Measurements from ENCODE around the gene LRP1B. TPM values are rescaled to one million over a fixed set of nuclear protein-coding genes. Genes with fewer than 3 reads are reported as not detected.
A peak's percentile ranks its signal among the peaks of the same experiment; 100 is the strongest.

LRP1B gene
- polyA plus RNA-seq, 6 donors from 2014 or later, result not detected

GRCh38 chr2:141778315-141778835 lies 352.4 kb downstream of the LRP1B start:
- no peaks in the 10 kb centered on the region for H3K27me3 Mint-ChIP-seq
- no peak for ATAC-seq (ENCODE audit: low read depth in 2 of 2)
- H3K4me3 Mint-ChIP-seq, result no peak overlapping the region

DNA sequence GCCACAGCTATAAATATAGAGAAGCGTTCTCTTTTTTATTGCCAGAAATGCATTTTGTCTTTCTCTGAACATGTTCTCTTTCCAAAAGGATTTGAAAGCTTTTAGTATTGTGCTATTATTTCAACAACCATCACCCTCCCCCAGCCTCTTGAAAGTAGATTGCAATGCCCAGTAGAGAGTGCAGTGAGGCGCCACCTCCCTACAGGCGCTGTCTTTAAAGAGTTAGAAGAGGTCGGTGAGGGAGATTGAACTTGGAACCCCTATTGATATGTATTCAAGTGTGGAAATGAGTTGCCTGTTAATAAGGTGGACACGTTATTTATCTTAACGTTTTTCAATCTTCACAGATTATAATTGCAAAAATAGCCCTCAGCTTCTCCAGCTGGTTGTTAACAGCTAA lies 360.3 kb downstream of the LRP1B start:
- ATAC-seq (ENCODE audit: low read depth in 2 of 2) (no peak), DNase-seq (no peak)
- H3K27me3 Mint-ChIP-seq, result no peaks in the 10 kb centered on the region
- H3K27ac Mint-ChIP-seq, result no peak overlapping the region
- peaks cover 0 to 2% (median 0%) of the 10 kb centered on the region in 7 donors for H3K9me3 Mint-ChIP-seq
- H3K4me3 Mint-ChIP-seq, result no peak overlapping the region
- no peaks in the 10 kb centered on the region for H3K36me3 Mint-ChIP-seq
- H3K4me1 Mint-ChIP-seq, result no peaks in the 10 kb centered on the region

More at GRCh38 chr2:141778315-141778835, 352.4 kb downstream of the LRP1B start:
- Mint-ChIP-seq H3K9me3 (peaks cover 0 to 4% (median 0%) of the 10 kb centered on the region in 7 donors), H3K27ac (no peak overlapping the region), H3K36me3 (no peaks in the 10 kb centered on the region), H3K4me1 (no peaks in the 10 kb centered on the region)
- no peak for DNase-seq

GRCh38 chr2:141767691-141768090 lies 363.1 kb downstream of the LRP1B start:
- Mint-ChIP-seq H3K4me3 (no peak overlapping the region), H3K9me3 (no peaks in the 10 kb centered on the region), H3K4me1 (no peaks in the 10 kb centered on the region), H3K27me3 (no peaks in the 10 kb centered on the region), H3K36me3 (no peaks in the 10 kb centered on the region), H3K27ac (no peak overlapping the region)
- no peak for ATAC-seq (ENCODE audit: low read depth in 2 of 2)
- no peak for DNase-seq

DNA sequence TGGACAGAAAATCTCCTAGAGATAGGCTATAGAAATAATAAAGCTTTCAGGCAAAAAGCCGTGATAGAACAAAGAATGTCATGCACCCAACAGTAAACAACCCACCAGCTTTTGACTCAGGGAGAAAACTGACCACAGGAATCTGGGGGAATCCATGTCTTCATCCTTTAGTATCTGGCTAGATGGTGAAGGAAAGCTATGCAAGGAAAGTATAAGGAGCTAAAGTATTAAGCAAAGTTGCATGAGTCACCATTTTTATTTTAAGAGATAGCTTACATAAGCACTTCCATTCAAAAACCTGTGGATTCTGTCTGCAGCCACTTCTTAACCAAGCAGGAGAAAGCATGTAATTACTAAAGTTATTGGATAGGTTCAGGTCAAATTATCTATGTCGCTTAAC lies 363.8 kb downstream of the LRP1B start:
- no peak for ATAC-seq (ENCODE audit: low read depth in 2 of 2)
- no peaks in the 10 kb centered on the region for H3K36me3 Mint-ChIP-seq

GRCh38 chr2:141766225-141766624 lies 364.6 kb downstream of the LRP1B start:
- H3K9me3 Mint-ChIP-seq, result no peaks in the 10 kb centered on the region
- no peaks in the 10 kb centered on the region for H3K36me3 Mint-ChIP-seq
- H3K27ac Mint-ChIP-seq, result no peak overlapping the region
- ATAC-seq (ENCODE audit: low read depth in 2 of 2) (no peak), DNase-seq (no peak)
- no peaks in the 10 kb centered on the region for H3K4me1 Mint-ChIP-seq
- no peaks in the 10 kb centered on the region for H3K27me3 Mint-ChIP-seq
- no peak overlapping the region for H3K4me3 Mint-ChIP-seq

More for the DNA sequence above, 363.8 kb downstream of the LRP1B start:
- Mint-ChIP-seq H3K4me1 (no peaks in the 10 kb centered on the region), H3K4me3 (no peak overlapping the region), H3K27ac (no peak overlapping the region), H3K27me3 (no peaks in the 10 kb centered on the region), H3K9me3 (no peaks in the 10 kb centered on the region)
- no peak for DNase-seq

- DNase-seq, result no peak
- H3K36me3 Mint-ChIP-seq, result no peaks in the 10 kb centered on the region
- H3K27ac Mint-ChIP-seq, result no peak overlapping the region
- H3K27me3 Mint-ChIP-seq, result no peaks in the 10 kb centered on the region
- peaks cover 0 to 4% (median 0%) of the 10 kb centered on the region in 7 donors for H3K9me3 Mint-ChIP-seq
- ATAC-seq (ENCODE audit: low read depth in 2 of 2), result no peak
- H3K4me1 Mint-ChIP-seq, result no peaks in the 10 kb centered on the region
- H3K4me3 Mint-ChIP-seq, result no peak overlapping the region
These were observed 382.2 kb downstream of the LRP1B start for GRCh38 chr2:141748616-141749015.

DNA sequence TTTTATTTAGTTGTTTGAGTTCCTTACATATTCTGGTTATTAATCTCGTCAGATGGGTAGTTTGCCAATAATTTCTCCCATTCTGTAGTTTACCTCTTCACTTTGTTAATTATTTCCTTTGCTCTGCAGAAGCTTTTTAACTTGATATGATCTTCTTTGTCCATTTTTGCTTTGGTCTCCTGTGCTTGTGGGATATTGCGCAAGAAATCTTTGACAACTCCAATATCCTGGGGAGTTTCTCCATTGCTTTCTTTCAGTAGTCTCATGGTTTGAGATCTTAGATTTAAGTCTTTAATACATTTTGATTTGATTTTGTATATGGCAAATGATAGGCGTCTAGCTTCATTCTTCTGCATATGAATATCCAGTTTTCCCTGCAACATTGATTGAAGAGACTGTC lies 389.2 kb downstream of the LRP1B start:
- no peak overlapping the region for H3K4me3 Mint-ChIP-seq
- DNase-seq (no peak), ATAC-seq (ENCODE audit: low read depth in 2 of 2) (no peak)
- no peaks in the 10 kb centered on the region for H3K4me1 Mint-ChIP-seq
- H3K27ac Mint-ChIP-seq, result no peak overlapping the region
- no peaks in the 10 kb centered on the region for H3K27me3 Mint-ChIP-seq
- peaks cover 0 to 7% (median 0%) of the 10 kb centered on the region in 7 donors for H3K9me3 Mint-ChIP-seq
- no peaks in the 10 kb centered on the region for H3K36me3 Mint-ChIP-seq

- no peaks in the 10 kb centered on the region for H3K36me3 Mint-ChIP-seq
- DNase-seq, result no peak
- ATAC-seq (ENCODE audit: low read depth in 2 of 2), result no peak
- no peaks in the 10 kb centered on the region for H3K27me3 Mint-ChIP-seq
- H3K9me3 Mint-ChIP-seq, result peaks cover 0 to 5% (median 0%) of the 10 kb centered on the region in 7 donors
- H3K4me3 Mint-ChIP-seq, result no peak overlapping the region
- H3K4me1 Mint-ChIP-seq, result no peaks in the 10 kb centered on the region
- no peak overlapping the region for H3K27ac Mint-ChIP-seq
These were observed 393.1 kb downstream of the LRP1B start for GRCh38 chr2:141737492-141738255.

- Mint-ChIP-seq H3K27ac (peak overlapping the region in 1 of 6 donors; percentile 22), H3K4me3 (no peak overlapping the region), H3K36me3 (no peaks in the 10 kb centered on the region), H3K27me3 (no peaks in the 10 kb centered on the region), H3K4me1 (no peaks in the 10 kb centered on the region), H3K9me3 (peaks cover 0 to 6% (median 0%) of the 10 kb centered on the region in 7 donors)
- no peak for DNase-seq
- no peak for ATAC-seq (ENCODE audit: low read depth in 2 of 2)
These were observed 394.4 kb downstream of the LRP1B start for GRCh38 chr2:141736466-141736865.

- H3K9me3 Mint-ChIP-seq, result peaks cover 0 to 6% (median 0%) of the 10 kb centered on the region in 7 donors
- H3K27ac Mint-ChIP-seq, result no peak overlapping the region
- ATAC-seq (ENCODE audit: low read depth in 2 of 2) (no peak), DNase-seq (no peak)
- no peaks in the 10 kb centered on the region for H3K4me1 Mint-ChIP-seq
- no peaks in the 10 kb centered on the region for H3K36me3 Mint-ChIP-seq
- H3K27me3 Mint-ChIP-seq, result no peaks in the 10 kb centered on the region
- no peak overlapping the region for H3K4me3 Mint-ChIP-seq
These were observed 401.9 kb downstream of the LRP1B start for GRCh38 chr2:141728886-141729285.

GRCh38 chr2:141728142-141728541 lies 402.7 kb downstream of the LRP1B start:
- ATAC-seq (ENCODE audit: low read depth in 2 of 2), result no peak
- H3K4me3 Mint-ChIP-seq, result no peak overlapping the region

DNA sequence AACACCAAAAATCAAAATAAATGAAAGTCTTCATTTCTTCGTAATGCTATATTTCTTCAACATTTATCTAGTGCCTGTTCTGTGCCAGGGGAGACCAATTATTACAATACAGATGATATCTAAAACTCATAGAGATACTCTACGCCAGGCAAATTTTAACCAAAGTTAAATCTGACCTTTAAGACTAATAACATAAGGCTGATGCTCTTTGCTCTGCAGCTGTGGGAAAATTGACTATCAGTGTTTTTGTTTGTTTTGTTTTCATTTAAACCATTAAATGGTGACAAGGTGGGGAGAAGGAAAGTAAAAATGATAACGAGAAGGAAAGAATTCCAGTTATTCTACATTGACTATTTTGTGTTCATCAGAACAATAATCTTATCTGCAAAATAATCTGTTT lies 406.4 kb downstream of the LRP1B start:
- ATAC-seq (ENCODE audit: low read depth in 2 of 2), result no peak
- Mint-ChIP-seq H3K4me1 (no peaks in the 10 kb centered on the region), H3K27me3 (no peaks in the 10 kb centered on the region), H3K9me3 (peaks cover 0 to 2% (median 0%) of the 10 kb centered on the region in 7 donors), H3K36me3 (no peaks in the 10 kb centered on the region), H3K4me3 (no peak overlapping the region), H3K27ac (no peak overlapping the region)
- no peak for DNase-seq

More at GRCh38 chr2:141728142-141728541, 402.7 kb downstream of the LRP1B start:
- Mint-ChIP-seq H3K36me3 (no peaks in the 10 kb centered on the region), H3K27ac (no peak overlapping the region), H3K9me3 (peaks cover 0 to 6% (median 0%) of the 10 kb centered on the region in 7 donors), H3K4me1 (no peaks in the 10 kb centered on the region), H3K27me3 (no peaks in the 10 kb centered on the region)
- DNase-seq, result no peak

DNA sequence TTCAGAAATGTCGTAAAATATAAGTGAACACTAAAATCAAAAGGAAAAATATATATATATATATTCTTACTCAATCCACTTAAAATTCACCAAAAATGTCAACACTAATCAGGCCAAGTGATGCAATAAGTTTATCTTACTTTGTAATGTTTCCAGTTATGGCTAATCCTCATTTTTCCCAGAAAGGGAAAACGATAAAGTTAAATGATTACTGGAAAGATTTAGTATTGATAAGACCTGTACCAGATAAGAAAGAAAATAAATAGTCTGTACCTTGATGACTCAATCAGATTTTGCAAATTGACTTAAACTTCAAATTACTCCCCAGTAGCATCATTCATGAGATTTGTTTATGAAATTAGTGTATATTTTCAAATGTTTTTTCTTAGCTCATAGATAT lies 407.0 kb downstream of the LRP1B start:
- no peaks in the 10 kb centered on the region for H3K36me3 Mint-ChIP-seq
- ATAC-seq (ENCODE audit: low read depth in 2 of 2), result no peak
- DNase-seq, result no peak
- H3K27ac Mint-ChIP-seq, result no peak overlapping the region
- no peaks in the 10 kb centered on the region for H3K4me1 Mint-ChIP-seq
- H3K9me3 Mint-ChIP-seq, result peaks cover 0 to 2% (median 0%) of the 10 kb centered on the region in 7 donors
- no peaks in the 10 kb centered on the region for H3K27me3 Mint-ChIP-seq
- H3K4me3 Mint-ChIP-seq, result no peak overlapping the region

DNA sequence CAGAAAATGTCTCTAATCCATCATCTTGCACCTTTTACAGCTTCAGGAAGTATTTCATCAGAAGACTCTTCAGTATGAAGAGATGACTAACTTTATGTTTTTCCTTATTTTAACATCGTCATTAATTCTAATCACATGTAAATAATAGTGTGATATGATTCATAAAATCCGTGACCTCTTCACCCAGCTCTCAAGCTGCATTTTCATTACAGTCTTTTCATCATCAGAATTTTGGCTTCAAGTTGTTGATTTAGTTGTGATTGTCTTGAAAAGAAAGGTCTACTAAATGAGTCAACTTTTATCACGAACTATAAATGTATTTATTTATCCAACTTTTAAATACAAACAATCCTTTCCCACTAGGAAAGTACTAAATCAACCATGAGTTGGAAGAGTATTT lies 410.3 kb downstream of the LRP1B start:
- Mint-ChIP-seq H3K27me3 (no peaks in the 10 kb centered on the region), H3K27ac (no peak overlapping the region)
- no peak for ATAC-seq (ENCODE audit: low read depth in 2 of 2)

More for the DNA sequence above, 410.3 kb downstream of the LRP1B start:
- DNase-seq, result no peak
- no peaks in the 10 kb centered on the region for H3K36me3 Mint-ChIP-seq
- H3K9me3 Mint-ChIP-seq, result peaks cover 0 to 5% (median 0%) of the 10 kb centered on the region in 7 donors
- no peaks in the 10 kb centered on the region for H3K4me1 Mint-ChIP-seq
- H3K4me3 Mint-ChIP-seq, result no peak overlapping the region
